Adrenal gland (tissue), 5 donors: Measurements from ENCODE around the gene NOTCH3.

Source experiments
- POLR2A ChIP-seq, 2 donors: fragments of 450-650 bp; IDR thresholded peaks; one replicate each; pipeline ENCODE4 v1.6.1; 2017; ENCODE audit warnings: antibody characterized with exemption in 2 of 2, mild to moderate bottlenecking in 2 of 2, moderate library complexity in 1 of 2
- TF ChIP-seq, protein P1 (sequence below), 6 experiments: fragments of 450-650 bp in 4 of 6; fragments of 200-600 bp in 2 of 6; sonication (generic) in 1 of 6; IDR thresholded peaks; 1 replicate in 5 of 6; 2 replicates in 1 of 6; pipeline versions ENCODE4 v1.5.1 to v1.8.0; 2016 to 2021; ENCODE audit warnings: antibody characterized with exemption in 6 of 6, mild to moderate bottlenecking in 2 of 6, moderate library complexity in 1 of 6
- donor health status: DM: no; HTN: no; CAD: no.

DNA sequence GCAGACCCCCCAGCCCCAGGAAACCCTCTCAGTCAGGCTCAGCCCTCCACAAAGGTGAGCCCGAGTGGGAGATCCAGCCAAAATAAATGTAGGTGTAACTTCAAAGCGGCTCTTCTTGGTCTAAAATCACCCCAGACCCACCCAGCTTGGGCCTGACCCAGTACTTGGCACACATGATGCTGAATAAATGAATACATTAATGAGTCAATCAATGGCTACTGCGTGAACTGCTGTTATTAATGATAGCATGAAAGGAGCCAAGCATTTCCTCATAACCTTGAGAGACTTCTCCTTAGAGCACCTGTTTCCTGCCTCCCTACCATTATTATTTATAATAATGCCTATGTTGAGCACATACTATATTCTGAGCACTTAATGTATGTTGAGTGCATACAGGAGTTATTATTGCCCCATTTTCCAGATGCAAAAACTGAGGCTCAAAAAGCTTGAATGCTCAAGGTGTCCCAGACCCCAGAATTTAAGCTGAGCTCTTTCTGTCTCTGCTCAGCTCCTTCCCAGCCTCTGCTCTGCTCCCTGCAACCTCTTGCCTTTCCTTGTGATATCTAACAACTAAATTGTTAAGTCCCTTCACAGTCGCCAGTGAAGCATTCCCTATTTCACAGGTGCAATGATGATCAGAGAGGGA is 4.3 kb downstream of the NOTCH3 start:
- TF ChIP-seq, protein P1, sequence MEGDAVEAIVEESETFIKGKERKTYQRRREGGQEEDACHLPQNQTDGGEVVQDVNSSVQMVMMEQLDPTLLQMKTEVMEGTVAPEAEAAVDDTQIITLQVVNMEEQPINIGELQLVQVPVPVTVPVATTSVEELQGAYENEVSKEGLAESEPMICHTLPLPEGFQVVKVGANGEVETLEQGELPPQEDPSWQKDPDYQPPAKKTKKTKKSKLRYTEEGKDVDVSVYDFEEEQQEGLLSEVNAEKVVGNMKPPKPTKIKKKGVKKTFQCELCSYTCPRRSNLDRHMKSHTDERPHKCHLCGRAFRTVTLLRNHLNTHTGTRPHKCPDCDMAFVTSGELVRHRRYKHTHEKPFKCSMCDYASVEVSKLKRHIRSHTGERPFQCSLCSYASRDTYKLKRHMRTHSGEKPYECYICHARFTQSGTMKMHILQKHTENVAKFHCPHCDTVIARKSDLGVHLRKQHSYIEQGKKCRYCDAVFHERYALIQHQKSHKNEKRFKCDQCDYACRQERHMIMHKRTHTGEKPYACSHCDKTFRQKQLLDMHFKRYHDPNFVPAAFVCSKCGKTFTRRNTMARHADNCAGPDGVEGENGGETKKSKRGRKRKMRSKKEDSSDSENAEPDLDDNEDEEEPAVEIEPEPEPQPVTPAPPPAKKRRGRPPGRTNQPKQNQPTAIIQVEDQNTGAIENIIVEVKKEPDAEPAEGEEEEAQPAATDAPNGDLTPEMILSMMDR (IDR thresholded peaks at IDR 0.05) = no peak
- no peak for TF ChIP-seq POLR2A (IDR thresholded peaks at IDR 0.05)
